Ovary (tissue), 9 donors: ENCODE results near the gene FARP1. TPM values are rescaled to one million over a fixed set of nuclear protein-coding genes. Genes with fewer than 3 reads are reported as not detected.

Experiments
- DNase-seq, 5 donors: peaks; one replicate each; pipeline ENCODE4 v3.0.0-alpha.2; 2019 to 2020
- H3K27ac ChIP-seq, 2 donors: fragments of 200-600 bp; one replicate each; pipeline versions ENCODE4 v1.5.1 to v1.8.0; 2019 to 2022
- H3K27me3 ChIP-seq: fragments of 200-600 bp; one replicate; pipeline ENCODE4 v1.8.0; 2022
- H3K36me3 ChIP-seq: fragments of 200-600 bp; sonication (generic); one replicate; pipeline ENCODE4 v1.5.1; 2019
- H3K4me1 ChIP-seq: one replicate; pipeline ENCODE4 v1.8.1; 2013; ENCODE audit warnings: mild to moderate bottlenecking, moderate library complexity; ENCODE audit not compliant: insufficient read depth
- H3K4me3 ChIP-seq: fragments of 200-600 bp; sonication (generic); one replicate; pipeline ENCODE4 v1.5.1; 2017
- H3K9me3 ChIP-seq, 2 donors: fragments of 200-600 bp in 1 of 2; sonication (generic) in 1 of 2; one replicate each; pipeline versions ENCODE4 v1.5.1 to v1.8.1; 2013 to 2019; ENCODE audit warnings: mild to moderate bottlenecking in 1 of 2, moderate library complexity in 1 of 2
- CTCF ChIP-seq, 3 donors: fragments of 450-650 bp in 2 of 3; fragments of 200-600 bp in 1 of 3; IDR thresholded peaks; one replicate each; pipeline versions ENCODE4 v1.5.1 to v1.8.0; 2016 to 2022; ENCODE audit warnings: antibody characterized with exemption in 3 of 3, mild to moderate bottlenecking in 1 of 3
- EP300 ChIP-seq: sonication (generic); formaldehyde crosslinking; IDR thresholded peaks from one replicate; pipeline ENCODE4 v1.6.1; 2017; ENCODE audit warnings: antibody characterized with exemption
- POLR2A ChIP-seq: fragments of 450-650 bp; IDR thresholded peaks from one replicate; pipeline ENCODE4 v1.6.1; 2017; ENCODE audit warnings: antibody characterized with exemption, mild to moderate bottlenecking, moderate library complexity
- WGBS, 3 donors: extraction: QIAGEN DNeasy Blood & Tissue Kit in 1 of 3; methylation state at CpG; one replicate each; pipeline versions ENCODE4 v1.1.5 to v1.1.7; 2013 to 2017; 5-methylcytosine and 5-hydroxymethylcytosine counted together
- intact Hi-C, 4 donors: fragments of 100-400 bp; cut with DNase I; formaldehyde crosslinking; loops; one replicate each; pipeline versions ENCODE4 v1.11.0 to v1.15.1; 2022 to 2023
- polyA plus RNA-seq, 2 donors: library from polyadenylated mRNA; stranded (reverse); fragments of 200-250 nt in 1 of 2; fragments of 350-450 nt in 1 of 2; fragmentation: Illumina TruSeq in 1 of 2; extraction: RNeasy Lipid Tissue Mini Kit (QIAGEN cat#74804) in 1 of 2; gene quantifications; one replicate each; pipeline ENCODE4 v1.2.3, GENCODE V29; 2013 to 2014
- total RNA-seq, 7 donors: library from RNA; depleted of rRNA in 2 of 7; stranded (reverse); fragments of >200 nt in 2 of 7; fragmentation: NEBNext Ultra II Directional in 3 of 7; extraction: Animal tissue kit (Norgen Biotek cat#: 25700) in 3 of 7; gene quantifications; one replicate each; pipeline versions ENCODE4 v1.1.0 to v1.2.4, GENCODE V29; 2016 to 2023
- donor health status: DM: no; HTN: no; CAD: no; lungs with moderate emphysema.
- donor health status: DM: no; HTN: no; CAD: no.
- donor health status: Bipolar disorder and iron deficiency.
- donor health status: DM: yes; HTN: yes; CAD: no.
- donor health status: DM: no; HTN: no; CAD: no.
- donor health status: DM: yes; HTN: yes; CAD: no.

The FARP1 gene
- total and polyA plus RNA-seq, 9 donors, result 10.2 to 90.1 (median 35.6) TPM

GRCh38 chr13:98462241-98462882, 319.5 kb downstream of the FARP1 start:
- no peaks in the 10 kb centered on the region for H3K36me3 ChIP-seq
- no peak overlapping the region for H3K27ac ChIP-seq
- no peaks in the 10 kb centered on the region for H3K9me3 ChIP-seq
- no peaks in the 10 kb centered on the region for H3K27me3 ChIP-seq
- 91 to 97% (median 95%) methylated on average over 18 of the region's 18 CpGs for WGBS, 3 donors
- H3K4me1 ChIP-seq, result no peaks in the 10 kb centered on the region
- DNase-seq, result peak in 1 of 5 donors; percentile 26
- TF ChIP-seq CTCF (IDR thresholded peaks at IDR 0.05) (no peak), POLR2A (no peak), EP300 (no peak)
- intact Hi-C loops, result no loop called here
- H3K4me3 ChIP-seq, result no peak overlapping the region

- intact Hi-C loops, result no loop called here
- no peaks in the 10 kb centered on the region for H3K4me1 ChIP-seq
- peak in 1 of 5 donors; percentile 27 for DNase-seq
- H3K27ac ChIP-seq, result no peak overlapping the region
- no peaks in the 10 kb centered on the region for H3K27me3 ChIP-seq
- H3K4me3 ChIP-seq, result no peak overlapping the region
- H3K9me3 ChIP-seq, result no peaks in the 10 kb centered on the region
- no peaks in the 10 kb centered on the region for H3K36me3 ChIP-seq
- TF ChIP-seq EP300, result no peak
- TF ChIP-seq POLR2A, result no peak
- no peak for TF ChIP-seq CTCF (IDR thresholded peaks at IDR 0.05)
- 58 to 83% (median 73%) methylated on average over 8 of the region's 8 CpGs for WGBS, 3 donors
Measured at GRCh38 chr13:98462946-98463345, 320.1 kb downstream of the FARP1 start.

- WGBS, 3 donors, result 65 to 72% (median 71%) methylated on average over 11 of the region's 11 CpGs
- Histone ChIP-seq H3K9me3 (no peaks in the 10 kb centered on the region), H3K4me1 (no peaks in the 10 kb centered on the region), H3K36me3 (no peaks in the 10 kb centered on the region), H3K4me3 (no peak overlapping the region), H3K27ac (no peak overlapping the region), H3K27me3 (no peaks in the 10 kb centered on the region)
- TF ChIP-seq CTCF (IDR thresholded peaks at IDR 0.05) (peak in 1 of 3 donors; percentile 13), EP300 (no peak)
- intact Hi-C loops, result no loop called here
- peak in 1 of 5 donors; percentile 37 for DNase-seq
Measured at GRCh38 chr13:98466634-98467236, 323.8 kb downstream of the FARP1 start.

- 88 to 93% (median 92%) methylated on average over 13 of the region's 13 CpGs for WGBS, 3 donors
- no peak for TF ChIP-seq EP300
- no peak for TF ChIP-seq CTCF (IDR thresholded peaks at IDR 0.05)
- TF ChIP-seq POLR2A, result no peak
- intact Hi-C loops, result no loop called here
- H3K27ac ChIP-seq, result no peak overlapping the region
- H3K4me1 ChIP-seq, result no peaks in the 10 kb centered on the region
- no peaks in the 10 kb centered on the region for H3K9me3 ChIP-seq
- H3K4me3 ChIP-seq, result no peak overlapping the region
- no peaks in the 10 kb centered on the region for H3K36me3 ChIP-seq
- no peaks in the 10 kb centered on the region for H3K27me3 ChIP-seq
- no peak for DNase-seq
Measured at GRCh38 chr13:98467263-98467985, 324.5 kb downstream of the FARP1 start.
